SW 1271 (cell line): ENCODE data around the gene FAM222A.

Source experiments
- DNase-seq, 2 experiments: peaks; one replicate each; lab custom pipeline; 2025; lab: John Stamatoyannopoulos, UW

FAM222A gene

DNA sequence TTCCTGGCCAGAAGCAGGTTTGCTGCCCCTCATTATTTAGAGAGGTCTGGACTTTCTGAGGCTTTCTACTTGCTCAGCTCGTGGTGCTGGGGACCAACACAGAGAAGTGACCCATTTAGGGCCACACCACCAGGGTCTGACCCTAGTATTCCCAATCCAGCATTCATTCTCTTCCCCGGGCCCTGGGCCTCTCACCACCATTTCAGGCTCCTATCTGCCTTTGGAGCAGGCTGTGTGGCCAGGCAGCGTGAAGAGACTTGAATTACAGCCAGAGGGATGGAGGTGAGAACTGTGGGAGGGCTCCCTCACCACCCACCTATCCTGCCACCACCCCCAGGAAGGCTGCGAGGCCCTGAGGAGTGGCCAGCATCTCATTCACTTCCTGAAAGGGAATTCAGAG, 24.6 kb downstream of the FAM222A start:
- no peak for DNase-seq

DNA sequence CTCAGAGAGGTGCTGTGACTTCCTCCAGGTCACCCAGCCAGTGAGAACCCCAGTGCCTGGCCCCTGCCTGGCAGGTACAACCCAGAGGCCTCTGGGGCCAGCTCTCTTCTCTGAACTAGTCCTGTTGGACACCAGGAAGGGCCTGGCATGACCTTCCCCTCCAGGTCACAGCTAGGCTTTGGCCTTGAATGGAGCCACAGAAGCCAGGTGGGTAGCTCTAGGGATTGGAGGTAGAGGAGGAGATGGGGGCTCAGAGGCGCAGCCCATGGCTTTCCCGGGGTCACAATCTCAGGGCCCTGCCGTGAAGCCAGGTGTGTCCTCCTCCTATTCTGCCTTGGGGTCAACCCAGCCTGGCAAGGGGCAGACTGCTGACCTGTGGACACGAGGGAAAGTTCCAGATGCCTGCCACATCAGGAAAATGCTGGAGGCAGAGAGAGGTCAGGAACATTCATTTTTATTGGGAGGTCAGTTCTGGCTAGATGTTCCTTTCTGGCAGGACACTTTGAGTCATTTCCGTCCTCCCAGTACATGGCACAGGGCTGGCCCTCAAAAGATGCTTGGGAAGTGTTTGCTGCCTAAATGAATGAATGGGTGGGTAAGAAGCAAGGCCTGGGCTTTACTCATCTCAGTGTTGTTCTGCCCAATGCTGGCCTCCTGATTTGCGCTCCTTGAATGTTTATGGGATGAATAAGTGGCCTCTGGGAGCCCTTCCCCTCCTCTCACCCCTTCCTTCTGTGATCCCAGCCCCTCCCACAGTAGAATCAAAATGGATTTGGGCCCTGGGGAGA, 25.4 kb downstream of the FAM222A start:
- no peak for DNase-seq

- no peak for DNase-seq
These were observed 26.4 kb downstream of the FAM222A start for GRCh38 chr12:109739747-109740693.

GRCh38 chr12:109740694-109741245, 27.1 kb downstream of the FAM222A start:
- no peak for DNase-seq

- no peak for DNase-seq
These were observed 27.8 kb downstream of the FAM222A start for GRCh38 chr12:109741286-109741969.

DNA sequence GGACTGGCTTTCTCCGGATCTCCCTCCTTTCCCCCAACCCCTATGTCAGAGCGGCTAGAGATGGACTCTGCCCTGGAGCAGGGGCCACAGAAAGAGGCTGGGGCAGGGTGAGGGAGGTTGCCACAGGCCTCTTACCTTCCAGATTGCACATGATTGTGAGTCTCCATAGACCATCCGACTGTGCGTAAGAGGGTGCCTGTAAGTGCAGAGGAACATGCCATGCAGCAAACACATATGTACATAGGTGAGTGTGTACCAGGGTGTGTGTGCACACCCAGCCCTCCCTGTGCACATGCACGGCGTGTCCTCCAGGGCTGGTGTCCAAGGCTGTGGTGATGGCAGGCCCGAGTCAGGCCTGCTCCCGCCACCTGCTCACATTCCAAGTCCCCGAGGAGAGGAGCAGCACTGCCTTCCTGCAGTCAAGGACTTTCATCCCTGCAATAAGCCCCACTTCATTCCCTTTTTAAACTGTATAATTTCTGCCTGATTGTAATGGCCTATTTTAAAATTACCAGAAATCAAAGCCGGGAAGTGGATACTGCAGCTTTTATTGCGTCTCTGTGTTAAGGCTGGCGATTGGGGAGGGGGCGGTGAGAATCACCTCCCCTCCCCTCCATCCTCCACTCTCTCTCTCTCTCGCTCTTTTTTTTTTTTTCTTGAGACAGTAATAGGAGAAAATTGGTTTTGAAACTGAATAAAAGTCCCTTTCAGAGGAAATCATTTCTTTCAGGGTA, 28.5 kb downstream of the FAM222A start:
- DNase-seq, result no peak

DNA sequence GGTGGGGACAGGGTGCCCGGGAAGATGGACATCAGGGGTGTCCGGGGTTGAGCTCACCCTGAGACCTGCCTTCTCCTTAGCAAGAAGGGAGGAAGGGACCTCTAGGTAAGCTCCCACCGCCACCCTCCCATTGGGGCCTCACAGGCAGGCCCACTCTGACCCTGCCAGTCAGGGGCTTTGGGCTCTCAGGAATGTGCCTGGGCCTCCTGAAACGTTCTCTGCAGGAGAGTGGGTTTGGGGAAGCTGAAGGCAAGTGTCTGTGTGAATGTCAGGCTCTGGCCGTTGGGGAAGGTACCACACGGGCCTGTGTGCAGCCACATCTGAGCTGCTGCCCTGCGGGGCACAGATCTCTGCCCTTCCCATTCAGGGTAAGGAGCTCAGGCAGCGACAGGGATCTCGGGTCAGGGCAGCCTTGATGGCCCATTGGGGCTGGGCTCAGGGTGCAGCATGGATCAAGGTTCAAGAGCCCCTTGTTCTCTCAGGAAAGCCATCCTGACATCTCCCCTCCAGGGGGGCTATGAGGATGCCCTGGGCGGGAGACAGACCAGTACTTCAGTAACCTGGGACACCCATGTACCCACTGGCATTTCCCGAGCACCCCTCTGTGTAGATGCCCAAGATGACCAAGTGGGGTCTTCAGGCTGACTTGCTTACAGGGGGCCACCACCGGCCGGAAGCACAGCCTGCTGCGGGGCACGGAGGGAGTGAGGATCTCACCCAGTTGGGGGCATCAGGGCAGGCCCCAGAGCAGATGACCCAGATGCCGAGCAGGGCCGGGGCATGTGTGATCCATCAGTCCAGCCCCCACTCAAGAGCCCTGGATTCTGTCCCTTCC, 29.7 kb downstream of the FAM222A start:
- no peak for DNase-seq

DNA sequence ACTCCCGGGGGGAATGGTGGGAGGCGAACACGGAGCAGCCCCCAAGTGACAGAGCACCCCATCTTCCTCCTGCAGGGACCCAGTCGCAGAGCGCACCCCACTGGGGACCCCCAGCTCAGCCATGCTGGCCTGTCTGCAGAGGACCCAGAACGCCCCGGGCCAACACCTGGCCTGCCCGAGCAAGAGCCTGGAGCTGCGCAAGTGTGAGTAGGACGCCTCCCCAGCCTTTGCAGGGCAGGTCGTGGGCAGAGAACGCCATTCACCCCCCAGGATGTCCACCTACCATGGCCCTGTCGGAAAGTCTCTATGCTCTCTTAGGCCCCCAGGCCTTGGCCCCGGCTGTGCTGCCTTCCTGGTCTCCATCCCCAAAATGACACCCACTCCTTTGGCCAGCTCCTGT, 30.4 kb downstream of the FAM222A start:
- no peak for DNase-seq

GRCh38 chr12:109744986-109745942, 31.6 kb downstream of the FAM222A start:
- DNase-seq, result no peak

DNA sequence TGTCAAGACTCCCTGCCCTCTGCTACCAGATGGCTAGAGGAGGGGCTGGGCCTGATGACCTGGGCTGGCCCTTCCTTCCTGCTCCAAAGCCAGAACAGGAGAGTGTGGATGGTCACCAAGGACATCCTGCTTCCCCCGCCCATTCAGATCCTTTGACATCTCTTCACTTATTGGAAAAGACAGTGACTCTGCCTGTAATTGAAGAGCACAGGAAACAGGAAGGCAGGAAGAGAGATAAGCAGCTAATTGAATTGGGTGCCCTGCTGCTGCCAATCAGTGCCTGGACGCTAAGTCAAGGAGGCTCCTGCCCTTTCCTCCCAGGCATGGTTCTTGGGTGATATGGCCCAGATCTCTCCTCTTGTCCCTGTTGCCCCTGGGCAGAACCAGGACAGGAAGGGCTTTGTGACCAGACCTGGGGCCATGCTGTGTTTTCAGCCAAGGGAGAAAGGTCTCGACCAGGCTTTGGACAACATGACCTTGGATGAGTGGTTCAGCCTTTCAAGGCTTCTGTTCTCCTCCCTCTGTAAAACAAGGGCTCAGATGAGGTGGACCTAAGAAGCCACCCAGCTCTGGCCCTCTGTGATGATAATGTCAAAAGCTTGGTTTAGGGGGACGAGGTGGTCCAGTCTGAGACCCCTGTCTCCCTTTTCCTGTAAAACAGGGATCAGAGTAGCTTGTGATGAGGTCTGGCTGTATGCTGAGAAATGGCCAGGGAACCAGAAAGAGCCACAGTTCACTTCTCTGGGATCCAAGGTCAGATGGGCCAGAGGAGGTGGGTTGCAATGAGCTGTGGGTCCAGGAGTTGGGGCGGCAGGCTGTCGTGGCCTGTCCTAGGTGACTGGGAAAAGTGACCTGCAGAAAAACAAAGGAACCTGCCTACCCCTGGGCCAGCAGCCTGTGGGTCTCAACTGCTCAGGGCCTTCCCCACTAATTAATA, 38.8 kb downstream of the FAM222A start:
- no peak for DNase-seq

- no peak for DNase-seq
These were observed 39.4 kb downstream of the FAM222A start for GRCh38 chr12:109753054-109753401.

GRCh38 chr12:109753959-109754358, 40.3 kb downstream of the FAM222A start:
- DNase-seq, result no peak

- DNase-seq, result no peak
These were observed 42.8 kb downstream of the FAM222A start for GRCh38 chr12:109756457-109756856.

DNA sequence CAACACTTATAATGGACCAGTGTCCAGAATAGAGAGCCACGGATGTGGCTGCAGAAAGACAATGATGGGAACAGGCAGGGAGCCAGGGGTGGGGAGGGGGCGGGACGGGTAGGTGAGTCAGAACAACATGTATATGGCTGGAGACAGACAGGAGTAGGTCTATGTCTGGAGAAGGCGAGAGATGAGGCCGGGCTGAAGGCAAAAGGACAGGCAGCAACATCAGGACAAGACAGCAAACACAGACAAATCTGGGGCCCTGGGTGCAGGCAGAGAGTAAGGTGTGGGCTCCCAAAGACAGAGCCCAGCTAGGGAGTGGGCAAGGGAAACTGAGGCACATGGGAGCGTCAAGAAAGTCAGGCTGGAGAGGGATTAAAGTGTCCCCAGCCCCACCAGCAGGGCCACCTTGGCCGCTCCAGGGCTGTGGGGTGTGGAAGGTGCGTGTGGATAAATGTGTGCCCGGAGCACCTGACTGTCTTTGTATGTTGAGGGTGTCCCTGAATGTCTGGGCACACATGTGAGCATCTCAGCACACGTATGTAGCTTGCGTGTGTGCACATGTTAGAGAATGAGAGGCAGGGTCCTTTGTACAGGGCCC, 44.1 kb downstream of the FAM222A start:
- DNase-seq, result no peak

GRCh38 chr12:109758426-109759420, 45.1 kb downstream of the FAM222A start:
- no peak for DNase-seq

GRCh38 chr12:109759595-109759994, 46.0 kb downstream of the FAM222A start:
- no peak for DNase-seq
